Activated CD4-positive, alpha-beta T cell treated with anti-CD3 and anti-CD28 coated beads for 48 hours (primary cell): ENCODE results near the gene HIPK2.

Source experiments
- DNase-seq: peaks from one replicate; pipeline ENCODE4 v3.0.0-alpha.2; 2020

The HIPK2 gene

GRCh38 chr7:139782932-139783331 is 5.1 kb upstream of the HIPK2 start:
- no peak for DNase-seq

GRCh38 chr7:139777133-139777891 is 486 bp downstream of the HIPK2 start:
- peak; percentile 56 for DNase-seq

- peak; percentile 43 for DNase-seq
Measured at GRCh38 chr7:139776486-139777132, 1.2 kb downstream of the HIPK2 start.

- peak; percentile 71 for DNase-seq
Measured at GRCh38 chr7:139775829-139776266, 1.9 kb downstream of the HIPK2 start.

- no peak for DNase-seq
Measured at GRCh38 chr7:139774376-139774775, 3.4 kb downstream of the HIPK2 start.

- no peak for DNase-seq
Measured at GRCh38 chr7:139773371-139773770, 4.4 kb downstream of the HIPK2 start.

- DNase-seq = no peak
Measured at GRCh38 chr7:139772873-139773272, 4.9 kb downstream of the HIPK2 start.

- no peak for DNase-seq
Measured at GRCh38 chr7:139772115-139772514, 5.7 kb downstream of the HIPK2 start.

GRCh38 chr7:139771001-139771956 is 6.5 kb downstream of the HIPK2 start:
- no peak for DNase-seq

GRCh38 chr7:139769761-139770160 is 8.0 kb downstream of the HIPK2 start:
- DNase-seq = no peak

GRCh38 chr7:139769066-139769465 is 8.7 kb downstream of the HIPK2 start:
- no peak for DNase-seq

- DNase-seq = no peak
Measured at GRCh38 chr7:139768249-139768824, 9.5 kb downstream of the HIPK2 start.

- DNase-seq = no peak
Measured at GRCh38 chr7:139767561-139767982, 10.2 kb downstream of the HIPK2 start.

GRCh38 chr7:139765143-139765542 is 12.7 kb downstream of the HIPK2 start:
- no peak for DNase-seq

GRCh38 chr7:139763330-139763729 is 14.5 kb downstream of the HIPK2 start:
- DNase-seq = no peak

- DNase-seq = no peak
Measured at GRCh38 chr7:139762886-139763285, 14.9 kb downstream of the HIPK2 start.

- no peak for DNase-seq
Measured at GRCh38 chr7:139758388-139758787, 19.4 kb downstream of the HIPK2 start.

GRCh38 chr7:139757968-139758367 is 19.8 kb downstream of the HIPK2 start:
- no peak for DNase-seq

- no peak for DNase-seq
Measured at GRCh38 chr7:139753693-139754111, 24.1 kb downstream of the HIPK2 start.

GRCh38 chr7:139753081-139753692 is 24.6 kb downstream of the HIPK2 start:
- DNase-seq = no peak

GRCh38 chr7:139752604-139753003 is 25.2 kb downstream of the HIPK2 start:
- no peak for DNase-seq

- no peak for DNase-seq
Measured at GRCh38 chr7:139752148-139752547, 25.6 kb downstream of the HIPK2 start.
